HG03060 (cell line): ENCODE data around the gene KCNIP3.
"Not testable (repeated sequence)": the region's sequence is repeated elsewhere in the genome, so short reads cannot be mapped to it uniquely, and the experiment has no call there.

ENCODE experiments used
- ATAC-seq: cut with Tn5 transposase; IDR thresholded peaks from one replicate; pipeline ENCODE4 v1.9.1; 2021; ENCODE audit warnings: low read depth, moderate number of reproducible peaks; ENCODE audit not compliant: unreplicated experiment

The KCNIP3 gene

DNA sequence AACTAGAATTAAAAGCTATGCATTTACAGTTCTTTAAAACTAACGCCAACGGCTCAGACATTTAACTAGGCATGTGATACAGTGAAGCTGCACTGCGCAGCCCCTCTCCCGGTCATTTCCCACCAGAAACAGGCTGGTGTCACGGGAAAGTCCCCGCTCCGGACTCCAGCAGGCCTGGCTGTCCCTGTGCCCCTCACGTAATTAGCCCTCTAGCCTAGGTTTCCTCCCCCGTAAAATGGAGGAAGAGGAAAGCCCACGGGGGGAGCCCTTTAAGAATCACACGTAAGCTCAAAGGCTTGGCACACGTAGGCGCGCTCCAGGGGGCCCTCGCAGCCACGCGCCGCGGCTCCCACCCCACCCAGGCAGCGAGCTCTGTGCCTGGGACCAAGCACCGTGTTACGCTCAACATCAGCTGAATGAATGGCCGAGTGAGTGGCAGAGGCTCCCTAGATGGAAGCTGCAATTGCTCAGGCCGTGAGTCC, 48.0 kb downstream of the KCNIP3 start:
- ATAC-seq = no peak

DNA sequence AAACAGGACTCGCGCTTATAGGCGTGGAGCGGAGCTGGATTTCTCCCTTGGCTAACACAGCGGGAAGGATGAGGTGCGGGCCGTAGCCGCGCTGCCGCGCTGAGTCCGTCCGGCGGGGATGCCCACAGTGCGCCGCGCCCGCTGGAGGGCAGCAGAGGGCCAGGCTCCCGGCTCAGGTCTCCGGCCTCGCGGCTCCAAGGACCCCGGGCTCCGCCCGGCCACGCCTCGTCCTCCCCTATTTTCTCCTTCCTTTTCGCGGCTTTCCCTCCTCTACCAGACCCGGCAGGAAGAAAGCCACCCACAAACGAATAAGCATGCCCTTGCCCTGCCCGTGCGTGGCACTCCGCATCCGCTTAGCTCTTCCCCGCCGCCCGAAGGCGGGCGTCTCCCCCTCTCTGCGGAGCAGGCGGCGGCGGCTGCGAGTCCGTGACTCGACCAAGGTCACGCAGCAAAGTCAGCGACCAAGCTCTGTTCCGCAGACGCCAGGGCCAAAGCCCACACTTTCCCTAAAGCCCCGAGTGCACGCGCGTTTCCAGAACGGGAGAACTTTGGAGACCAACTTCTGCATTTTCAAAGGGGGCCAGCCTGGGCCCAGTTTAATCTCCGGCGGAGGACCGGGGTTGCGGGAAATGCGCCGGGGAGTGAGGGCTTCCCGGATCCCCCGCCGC, 48.5 kb downstream of the KCNIP3 start:
- ATAC-seq = no peak

DNA sequence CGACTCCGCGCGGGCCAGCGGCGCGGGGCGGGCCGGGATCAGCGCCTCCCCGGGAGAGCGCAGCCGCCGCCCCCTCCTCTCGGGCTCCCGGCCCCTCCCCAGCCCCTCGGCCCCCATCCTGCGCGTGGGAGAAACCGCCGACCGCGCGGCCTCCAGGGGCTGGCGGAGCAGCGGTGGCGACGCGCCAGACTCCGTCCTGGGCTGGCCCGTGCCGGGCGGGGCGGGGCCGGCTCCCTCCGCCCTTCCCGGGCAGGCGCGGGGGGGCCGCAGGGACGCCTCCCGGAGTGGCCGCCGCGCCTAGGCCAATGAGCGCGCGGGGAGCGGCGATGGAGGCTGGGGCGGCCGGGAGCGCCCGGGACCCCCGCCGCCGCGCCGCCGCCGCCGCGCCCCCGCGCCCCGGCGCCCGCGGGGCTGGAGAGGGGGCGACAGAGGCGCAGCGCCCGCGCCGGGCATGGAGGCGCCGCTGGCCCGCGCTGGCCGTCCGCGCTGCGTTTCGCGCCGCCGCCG, 49.1 kb downstream of the KCNIP3 start:
- no peak for ATAC-seq

- no peak for ATAC-seq
Observed at GRCh38 chr2:95346738-95347671, 49.9 kb downstream of the KCNIP3 start.

GRCh38 chr2:95347681-95348608, 50.8 kb downstream of the KCNIP3 start:
- ATAC-seq = no peak

GRCh38 chr2:95348609-95349567, 51.7 kb downstream of the KCNIP3 start:
- no peak for ATAC-seq

- ATAC-seq = no peak
Observed at GRCh38 chr2:95349568-95350322, 52.6 kb downstream of the KCNIP3 start.

DNA sequence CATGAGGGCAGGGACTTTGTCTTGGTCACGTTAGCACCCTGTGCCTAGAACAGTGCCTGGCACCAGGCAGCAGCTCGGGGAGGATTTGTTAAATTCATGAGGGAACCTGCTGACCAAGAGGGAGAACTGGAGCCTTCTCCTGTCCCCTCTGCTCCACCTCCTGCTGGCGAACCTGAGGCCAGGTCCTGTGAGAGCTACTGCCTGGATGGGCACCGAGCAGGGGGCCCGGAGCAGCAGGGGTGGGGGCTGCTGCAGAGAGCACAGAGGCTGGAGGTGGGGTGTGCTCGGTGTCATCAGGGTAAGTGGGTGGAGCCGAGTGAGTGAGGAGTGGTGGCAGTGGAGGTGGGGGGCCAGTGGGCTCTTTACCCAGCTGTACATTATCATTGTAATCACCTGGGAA, 53.2 kb downstream of the KCNIP3 start:
- ATAC-seq = no peak

- ATAC-seq = no peak
Observed at GRCh38 chr2:95350774-95351597, 53.8 kb downstream of the KCNIP3 start.

GRCh38 chr2:95351598-95351915, 54.4 kb downstream of the KCNIP3 start:
- ATAC-seq = no peak

DNA sequence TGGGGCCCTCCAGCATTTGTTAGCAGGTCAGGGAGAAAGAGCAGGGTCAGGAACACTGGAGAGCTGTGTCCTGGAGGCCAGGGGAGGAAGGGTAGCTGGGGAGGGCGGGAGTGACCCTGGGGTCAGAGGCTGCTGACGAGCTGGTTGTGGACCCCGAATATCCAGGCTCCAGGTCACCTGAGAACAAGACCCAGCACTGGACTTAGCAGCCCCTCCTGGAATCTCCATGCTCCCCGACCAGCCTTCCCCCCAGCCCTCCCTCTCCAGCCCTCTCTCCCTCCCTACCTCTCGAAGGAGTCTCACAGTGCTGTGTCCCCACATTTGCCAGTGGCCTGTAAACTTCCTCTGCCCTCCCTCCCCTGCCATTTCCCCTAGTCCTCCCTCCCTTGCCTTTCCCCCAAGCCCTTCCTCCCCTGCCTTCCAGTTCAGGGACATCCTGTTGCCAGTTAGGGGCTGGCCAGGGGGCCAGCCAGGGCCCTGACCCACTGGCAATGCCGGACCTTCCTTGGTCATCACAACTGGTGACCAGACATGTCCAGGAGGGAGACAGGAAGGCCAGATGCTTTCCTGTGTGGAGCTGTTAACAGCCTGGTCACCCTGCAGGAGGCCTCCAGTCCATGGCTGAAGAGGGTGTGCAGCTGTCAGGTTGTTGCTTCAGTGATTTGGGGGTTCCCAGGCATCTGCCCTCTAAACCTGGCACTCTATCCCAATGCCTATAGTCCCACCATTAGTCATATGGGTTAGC, 55.3 kb downstream of the KCNIP3 start:
- ATAC-seq = no peak

- ATAC-seq = no peak
Observed at GRCh38 chr2:95353055-95353575, 56.0 kb downstream of the KCNIP3 start.

DNA sequence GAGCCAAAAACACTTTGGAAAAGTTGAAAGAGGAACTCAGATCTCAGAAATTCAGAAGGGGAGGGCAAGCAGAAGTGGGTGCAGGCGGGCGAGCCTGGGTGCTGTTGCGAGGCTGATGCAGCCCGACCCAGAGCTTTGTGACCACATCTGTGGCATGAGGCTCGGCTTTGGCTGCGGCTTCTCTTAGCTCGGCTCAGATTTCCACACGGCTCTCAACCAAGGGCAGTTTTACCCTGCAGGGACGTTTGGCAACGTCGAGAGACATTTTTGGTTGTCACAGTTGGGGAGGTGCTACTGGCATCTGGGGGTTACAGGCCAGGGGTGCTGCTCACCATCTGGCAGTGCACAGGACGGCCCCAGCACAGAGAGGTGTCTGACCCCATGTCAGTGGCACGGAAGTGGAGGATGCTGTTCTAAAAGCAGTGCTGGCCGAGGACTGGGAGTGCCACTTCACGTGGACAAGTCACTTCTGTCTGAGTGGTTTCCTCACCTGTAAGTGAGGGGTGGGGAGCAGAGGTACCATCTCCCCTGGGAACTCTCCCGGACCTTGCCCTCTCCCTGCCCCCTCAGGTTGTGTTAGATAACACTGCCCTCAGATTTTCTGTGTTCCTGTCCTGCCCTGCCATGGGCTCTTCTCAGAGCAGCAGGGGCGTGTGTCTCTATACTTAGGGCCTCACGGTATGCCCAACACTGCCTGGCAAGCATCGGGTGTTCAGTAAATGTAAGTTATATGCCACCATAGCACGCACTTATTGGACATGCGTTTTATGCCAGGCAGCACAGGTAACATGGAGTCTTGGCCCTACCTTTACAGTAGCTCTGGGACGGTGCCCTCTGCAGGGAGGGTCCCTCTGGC, 56.7 kb downstream of the KCNIP3 start:
- no peak for ATAC-seq

DNA sequence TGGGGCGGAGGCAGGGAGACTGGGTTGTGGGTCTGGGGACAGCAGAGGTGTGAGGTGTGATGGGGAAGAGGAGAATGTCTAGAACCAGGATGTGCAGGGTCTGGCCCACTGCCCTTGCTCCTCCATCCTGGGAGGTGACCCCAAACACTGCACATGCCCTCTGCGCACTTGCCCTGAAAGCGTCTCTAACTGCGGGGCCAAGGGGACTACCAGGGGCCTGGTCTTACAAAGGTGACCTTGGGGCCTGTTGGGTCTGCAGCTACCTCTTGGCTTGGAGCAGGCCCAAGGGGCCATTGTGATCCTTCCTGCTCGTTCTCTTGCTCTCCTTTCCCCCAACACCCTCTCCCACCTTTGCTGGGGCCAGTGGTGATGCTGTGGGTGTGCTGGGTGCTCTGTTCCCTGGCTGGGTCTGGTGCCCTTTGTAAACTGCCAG, 57.3 kb downstream of the KCNIP3 start:
- ATAC-seq = no peak

- ATAC-seq = no peak
Observed at GRCh38 chr2:95354925-95355324, 57.8 kb downstream of the KCNIP3 start.

DNA sequence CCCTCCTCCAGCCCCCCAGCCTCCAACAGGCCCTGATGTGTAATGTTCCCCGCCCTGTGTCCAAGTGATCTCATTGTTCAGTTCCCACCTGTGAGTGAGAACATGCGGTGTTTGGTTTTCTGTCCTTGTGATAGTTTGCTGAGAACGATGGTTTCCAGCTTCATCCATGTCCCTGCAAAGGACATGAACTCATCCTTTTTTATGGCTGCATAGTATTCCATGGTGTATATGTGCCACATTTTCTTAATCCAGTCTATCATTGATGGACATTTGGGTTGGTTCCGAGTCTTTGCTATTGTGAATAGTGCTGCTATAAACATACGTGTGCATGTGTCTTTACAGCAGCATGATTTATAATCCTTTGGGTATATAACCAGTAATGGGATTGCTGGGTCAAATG, 58.3 kb downstream of the KCNIP3 start:
- not testable (repeated sequence) for ATAC-seq
